Measurements from ENCODE around the gene KIZ.

- TF ChIP-seq CTCF (conservative IDR thresholded peaks at IDR 0.05 in 1 of 2, IDR thresholded peaks at IDR 0.05 in 1 of 2; ENCODE audit: extremely low read depth in 1 of 2, insufficient read depth in 1 of 2, low read depth in 1 of 2, low read length in 2 of 2) (no peak), EZH2 (IDR thresholded peaks at IDR 0.05; ENCODE audit: borderline replicate concordance, low read length) (no peak)
These were observed 133.5 kb downstream of the KIZ start for GRCh38 chr20:21259346-21259745.

Measured in mammary epithelial cell (primary cell).